Activated T-cell treated with anti-CD3 and anti-CD28 coated beads, Interleukin-2, amount 50 U/mL, for 72 hours (primary cell): ENCODE data around the gene APPL1. TPM values are rescaled to one million over a fixed set of nuclear protein-coding genes. Genes with fewer than 3 reads are reported as not detected.

Experiments used
- ATAC-seq, 2 donors: fragments of 150-1000 bp; cut with Tn5 transposase; replicated peaks in 1 of 2; 2 replicates each; pipeline ENCODE4 v1.10.0; 2021; ENCODE audit warnings: moderate library complexity in 2 of 2, mild to moderate bottlenecking in 1 of 2
- DNase-seq, 2 donors: peaks; one replicate each; pipeline ENCODE4 v3.0.0; 2021 to 2022; ENCODE audit warnings: mixed read lengths in 1 of 2
- H3K27ac Mint-ChIP-seq: one replicate; pipeline ENCODE4 v1.8.0; 2022; ENCODE audit warnings: mild to moderate bottlenecking, moderate library complexity, mixed read lengths
- H3K27me3 Mint-ChIP-seq: one replicate; pipeline ENCODE4 v1.8.0; 2022; ENCODE audit warnings: low read depth, mixed read lengths
- H3K36me3 Mint-ChIP-seq, 2 donors: one replicate each; pipeline ENCODE4 v1.8.0; 2022; ENCODE audit warnings: mixed read lengths in 2 of 2, mild to moderate bottlenecking in 1 of 2; ENCODE audit not compliant: insufficient read depth in 2 of 2
- H3K4me1 Mint-ChIP-seq: one replicate; pipeline ENCODE4 v1.8.0; 2022; ENCODE audit warnings: low read depth, mixed read lengths
- H3K4me3 Mint-ChIP-seq, 2 donors: one replicate each; pipeline ENCODE4 v1.8.0; 2022; ENCODE audit warnings: mild to moderate bottlenecking in 2 of 2, mixed read lengths in 2 of 2, moderate library complexity in 2 of 2
- H3K9me3 Mint-ChIP-seq, 2 donors: one replicate each; pipeline ENCODE4 v1.8.0; 2022; ENCODE audit warnings: mixed read lengths in 2 of 2
- total RNA-seq, 2 donors: library from RNA; stranded (reverse); gene quantifications; one replicate each; pipeline ENCODE4 v1.2.3, GENCODE V29; 2022

Gene APPL1
- total RNA-seq, 2 donors from 2014 or later = 28.0 to 37.4 TPM

GRCh38 chr3:57233799-57234198 is 6.3 kb downstream of the APPL1 start:
- H3K27me3 Mint-ChIP-seq = no peaks in the 10 kb centered on the region
- no peak for ATAC-seq
- H3K4me1 Mint-ChIP-seq = peaks cover 29% of the 10 kb centered on the region
- no peak overlapping the region for H3K4me3 Mint-ChIP-seq
- H3K9me3 Mint-ChIP-seq = peaks cover 0 to 1% of the 10 kb centered on the region in 2 donors
- DNase-seq = no peak
- no peak overlapping the region for H3K27ac Mint-ChIP-seq
- peaks cover 3 to 5% of the 10 kb centered on the region in 2 donors for H3K36me3 Mint-ChIP-seq

- Mint-ChIP-seq H3K27ac (no peak overlapping the region), H3K36me3 (peaks cover 3 to 6% of the 10 kb centered on the region in 2 donors), H3K27me3 (no peaks in the 10 kb centered on the region), H3K4me3 (no peak overlapping the region), H3K4me1 (peaks cover 18% of the 10 kb centered on the region), H3K9me3 (peaks cover 0 to 2% of the 10 kb centered on the region in 2 donors)
- DNase-seq = no peak
- no peak for ATAC-seq
These were observed 7.4 kb downstream of the APPL1 start for GRCh38 chr3:57234613-57235575.

- no peaks in the 10 kb centered on the region for H3K4me1 Mint-ChIP-seq
- DNase-seq (no peak), ATAC-seq (no peak)
- H3K27me3 Mint-ChIP-seq = no peaks in the 10 kb centered on the region
- H3K9me3 Mint-ChIP-seq = no peaks in the 10 kb centered on the region
- H3K27ac Mint-ChIP-seq = no peak overlapping the region
- H3K36me3 Mint-ChIP-seq = peaks cover 2 to 10% of the 10 kb centered on the region in 2 donors
- no peak overlapping the region for H3K4me3 Mint-ChIP-seq
These were observed 17.4 kb downstream of the APPL1 start for GRCh38 chr3:57244946-57245345.

GRCh38 chr3:57252404-57252803 is 24.9 kb downstream of the APPL1 start:
- Mint-ChIP-seq H3K27ac (no peak overlapping the region), H3K36me3 (peaks cover 2 to 4% of the 10 kb centered on the region in 2 donors), H3K4me3 (no peak overlapping the region), H3K4me1 (no peaks in the 10 kb centered on the region), H3K27me3 (no peaks in the 10 kb centered on the region), H3K9me3 (no peaks in the 10 kb centered on the region)
- DNase-seq (no peak), ATAC-seq (no peak)

GRCh38 chr3:57256844-57257243 is 29.3 kb downstream of the APPL1 start:
- Mint-ChIP-seq H3K4me1 (no peaks in the 10 kb centered on the region), H3K27ac (no peak overlapping the region), H3K4me3 (no peak overlapping the region), H3K36me3 (peaks cover 2 to 8% of the 10 kb centered on the region in 2 donors), H3K27me3 (no peaks in the 10 kb centered on the region), H3K9me3 (no peaks in the 10 kb centered on the region)
- no peak for DNase-seq
- no peak for ATAC-seq

- Mint-ChIP-seq H3K4me1 (no peaks in the 10 kb centered on the region), H3K27me3 (no peaks in the 10 kb centered on the region)
These were observed 30.1 kb downstream of the APPL1 start for GRCh38 chr3:57257678-57258077.

GRCh38 chr3:57261119-57261518 is 33.6 kb downstream of the APPL1 start:
- peaks cover 14 to 33% of the 10 kb centered on the region in 2 donors for H3K36me3 Mint-ChIP-seq
- no peak overlapping the region for H3K4me3 Mint-ChIP-seq
- ATAC-seq (no peak), DNase-seq (no peak)
- no peaks in the 10 kb centered on the region for H3K4me1 Mint-ChIP-seq
- H3K27me3 Mint-ChIP-seq = no peaks in the 10 kb centered on the region
- H3K27ac Mint-ChIP-seq = no peak overlapping the region
- peaks cover 0 to 2% of the 10 kb centered on the region in 2 donors for H3K9me3 Mint-ChIP-seq

More at GRCh38 chr3:57257678-57258077, 30.1 kb downstream of the APPL1 start:
- Mint-ChIP-seq H3K4me3 (no peak overlapping the region), H3K36me3 (peaks cover 4 to 14% of the 10 kb centered on the region in 2 donors), H3K27ac (no peak overlapping the region), H3K9me3 (no peaks in the 10 kb centered on the region)
- DNase-seq = no peak
- no peak for ATAC-seq

- DNase-seq (no peak), ATAC-seq (no peak)
- Mint-ChIP-seq H3K36me3 (peaks cover 15 to 41% of the 10 kb centered on the region in 2 donors), H3K4me3 (no peak overlapping the region), H3K27ac (no peak overlapping the region), H3K9me3 (peaks cover 0 to 2% of the 10 kb centered on the region in 2 donors), H3K27me3 (no peaks in the 10 kb centered on the region), H3K4me1 (no peaks in the 10 kb centered on the region)
These were observed 34.4 kb downstream of the APPL1 start for GRCh38 chr3:57261929-57262328.

- H3K4me1 Mint-ChIP-seq = no peaks in the 10 kb centered on the region
- H3K36me3 Mint-ChIP-seq = peaks cover 9 to 43% of the 10 kb centered on the region in 2 donors
- H3K27ac Mint-ChIP-seq = no peak overlapping the region
- no peak overlapping the region for H3K4me3 Mint-ChIP-seq
- H3K9me3 Mint-ChIP-seq = no peaks in the 10 kb centered on the region
- DNase-seq (no peak), ATAC-seq (no peak)
- no peaks in the 10 kb centered on the region for H3K27me3 Mint-ChIP-seq
These were observed 40.9 kb downstream of the APPL1 start for GRCh38 chr3:57268416-57268815.

GRCh38 chr3:57274845-57275244 is 47.3 kb downstream of the APPL1 start:
- H3K9me3 Mint-ChIP-seq = no peaks in the 10 kb centered on the region
- peaks cover 5% of the 10 kb centered on the region for H3K4me1 Mint-ChIP-seq
- no peaks in the 10 kb centered on the region for H3K27me3 Mint-ChIP-seq
- no peak overlapping the region for H3K4me3 Mint-ChIP-seq
- H3K36me3 Mint-ChIP-seq = peaks cover 0 to 6% of the 10 kb centered on the region in 2 donors
- H3K27ac Mint-ChIP-seq = no peak overlapping the region
- ATAC-seq = no peak
- no peak for DNase-seq

- Mint-ChIP-seq H3K9me3 (peaks cover 0 to 1% of the 10 kb centered on the region in 2 donors), H3K36me3 (peaks cover 0 to 7% of the 10 kb centered on the region in 2 donors), H3K4me3 (no peak overlapping the region), H3K4me1 (peaks cover 5% of the 10 kb centered on the region), H3K27ac (no peak overlapping the region), H3K27me3 (no peaks in the 10 kb centered on the region)
- DNase-seq (no peak), ATAC-seq (no peak)
These were observed 47.9 kb downstream of the APPL1 start for GRCh38 chr3:57275393-57275792.

GRCh38 chr3:57278237-57278636 is 50.7 kb downstream of the APPL1 start:
- DNase-seq = no peak
- Mint-ChIP-seq H3K9me3 (peaks cover 0 to 2% of the 10 kb centered on the region in 2 donors), H3K36me3 (peaks cover 2% of the 10 kb centered on the region in 2 donors), H3K4me3 (no peak overlapping the region), H3K27ac (no peak overlapping the region), H3K27me3 (no peaks in the 10 kb centered on the region), H3K4me1 (peaks cover 5% of the 10 kb centered on the region)
- ATAC-seq = no peak

- Mint-ChIP-seq H3K4me3 (no peak overlapping the region), H3K27ac (no peak overlapping the region), H3K27me3 (no peaks in the 10 kb centered on the region), H3K9me3 (peaks cover 0 to 2% of the 10 kb centered on the region in 2 donors), H3K4me1 (no peaks in the 10 kb centered on the region), H3K36me3 (peaks cover 2% of the 10 kb centered on the region in 2 donors)
- ATAC-seq (no peak), DNase-seq (no peak)
These were observed 52.2 kb downstream of the APPL1 start for GRCh38 chr3:57279685-57280084.
